Sigmoid colon (tissue), 7 donors: ENCODE results near the gene MRPL37. TPM values are rescaled to one million over a fixed set of nuclear protein-coding genes. Genes with fewer than 3 reads are reported as not detected.

Experiments used
- DNase-seq: peaks from one replicate; pipeline ENCODE4 v3.0.0-alpha.2; 2019
- H3K27ac ChIP-seq, 4 donors: fragments of 200-600 bp; sonication (generic); one replicate each; pipeline ENCODE4 v1.5.1; 2016 to 2019; ENCODE audit warnings: mild to moderate bottlenecking in 1 of 4
- H3K27me3 ChIP-seq, 3 donors: fragments of 200-600 bp; sonication (generic); one replicate each; pipeline ENCODE4 v1.5.1; 2019; ENCODE audit warnings: mild to moderate bottlenecking in 1 of 3
- H3K36me3 ChIP-seq, 4 donors: fragments of 200-600 bp; sonication (generic); one replicate each; pipeline ENCODE4 v1.5.1; 2016 to 2019
- H3K4me1 ChIP-seq, 4 donors: fragments of 200-600 bp; sonication (generic); one replicate each; pipeline ENCODE4 v1.5.1; 2017 to 2019
- H3K4me3 ChIP-seq, 4 donors: fragments of 200-600 bp; sonication (generic); one replicate each; pipeline ENCODE4 v1.5.1; 2017 to 2019; ENCODE audit warnings: mild to moderate bottlenecking in 2 of 4, moderate library complexity in 1 of 4
- H3K9me3 ChIP-seq, 4 donors: fragments of 200-600 bp in 3 of 4; sonication (generic) in 3 of 4; one replicate each; pipeline versions ENCODE4 v1.5.1 to v1.6.1; 2013 to 2019
- EP300 ChIP-seq, 4 donors: sonication (generic); formaldehyde crosslinking; IDR thresholded peaks; one replicate each; pipeline ENCODE4 v1.6.1; 2017; ENCODE audit warnings: antibody characterized with exemption in 4 of 4
- POLR2A ChIP-seq, 2 donors: fragments of 450-650 bp; IDR thresholded peaks; one replicate each; pipeline ENCODE4 v1.6.1; 2016; ENCODE audit warnings: antibody characterized with exemption in 2 of 2, mild to moderate bottlenecking in 2 of 2, moderate library complexity in 2 of 2
- POLR2AphosphoS5 ChIP-seq, 4 donors: sonication (generic); formaldehyde crosslinking; IDR thresholded peaks; one replicate each; pipeline ENCODE4 v1.6.1; 2017; ENCODE audit warnings: antibody characterized with exemption in 4 of 4
- WGBS, 2 donors: extraction: QIAGEN DNeasy Blood & Tissue Kit; methylation state at CpG; one replicate each; pipeline ENCODE4 v1.1.7; 2013; 5-methylcytosine and 5-hydroxymethylcytosine counted together
- intact Hi-C: fragments of 100-400 bp; cut with DNase I; formaldehyde crosslinking; loops from one replicate; pipeline ENCODE4 v1.15.1; 2023
- polyA plus RNA-seq, 3 donors: library from polyadenylated mRNA; stranded (reverse); fragments of 200-250 nt; gene quantifications; one replicate each; pipeline ENCODE4 v1.2.3, GENCODE V29; 2013
- total RNA-seq, 4 donors: library from RNA; depleted of rRNA; stranded (reverse); fragments of >200 nt; gene quantifications; one replicate each; pipeline ENCODE4 v1.1.0, GENCODE V29; 2016
- TF ChIP-seq, protein P1 (sequence below), 4 experiments: fragments of 450-650 bp in 3 of 4; fragments of 200-600 bp in 1 of 4; IDR thresholded peaks; one replicate each; pipeline ENCODE4 v1.5.1; 2016 to 2019; ENCODE audit warnings: antibody characterized with exemption in 4 of 4, mild to moderate bottlenecking in 3 of 4, moderate library complexity in 2 of 4
- donor health status: healthy with polysubstance abuse.
- donor health status: Bipolar disorder and iron deficiency.
- donor health status: healthy.

MRPL37 gene
- total and polyA plus RNA-seq, 7 donors = 40.7 to 80.2 (median 59.2) TPM

DNA sequence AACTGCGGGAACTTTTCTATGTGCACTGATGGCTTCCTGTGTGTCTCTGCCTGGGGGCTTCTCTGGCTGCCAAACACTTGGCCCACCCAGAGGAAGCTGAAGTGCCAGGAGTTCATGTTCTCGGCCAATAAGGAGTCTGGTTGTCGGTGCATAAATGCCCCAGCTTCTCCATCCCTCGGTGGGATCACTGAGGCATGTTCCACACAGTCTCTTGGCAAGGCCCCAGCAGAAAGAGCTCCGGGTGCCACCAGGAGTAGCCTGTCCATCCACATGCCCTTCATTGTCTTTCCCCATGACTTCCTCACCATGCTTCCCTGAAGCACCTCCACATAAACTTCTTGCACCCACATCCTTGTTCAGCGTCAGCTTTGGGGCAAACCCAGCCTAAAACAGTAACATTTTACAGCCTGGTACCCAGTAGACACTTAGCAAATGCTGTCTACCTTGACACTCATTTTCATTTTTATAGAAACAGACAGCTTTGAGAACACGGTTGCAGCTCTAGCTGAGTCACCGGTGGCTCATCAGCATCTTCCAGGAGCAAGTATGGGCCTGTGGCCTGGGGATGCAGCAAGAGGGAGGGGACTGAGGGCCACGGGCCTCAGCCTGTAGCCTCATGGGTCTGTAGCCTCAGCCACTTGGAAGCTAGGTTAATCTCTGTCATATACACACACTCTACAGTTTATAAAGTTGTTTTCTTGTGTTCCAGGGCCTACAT, 32.4 kb upstream of the MRPL37 start:
- no peak for DNase-seq
- H3K27ac ChIP-seq = no peak overlapping the region
- WGBS, 2 donors = 91% methylated on average over 9 of the region's 9 CpGs
- no peak overlapping the region for H3K4me3 ChIP-seq
- H3K36me3 ChIP-seq = no peaks in the 10 kb centered on the region
- no peaks in the 10 kb centered on the region for H3K4me1 ChIP-seq
- intact Hi-C loops = no loop called here
- TF ChIP-seq, protein P1, sequence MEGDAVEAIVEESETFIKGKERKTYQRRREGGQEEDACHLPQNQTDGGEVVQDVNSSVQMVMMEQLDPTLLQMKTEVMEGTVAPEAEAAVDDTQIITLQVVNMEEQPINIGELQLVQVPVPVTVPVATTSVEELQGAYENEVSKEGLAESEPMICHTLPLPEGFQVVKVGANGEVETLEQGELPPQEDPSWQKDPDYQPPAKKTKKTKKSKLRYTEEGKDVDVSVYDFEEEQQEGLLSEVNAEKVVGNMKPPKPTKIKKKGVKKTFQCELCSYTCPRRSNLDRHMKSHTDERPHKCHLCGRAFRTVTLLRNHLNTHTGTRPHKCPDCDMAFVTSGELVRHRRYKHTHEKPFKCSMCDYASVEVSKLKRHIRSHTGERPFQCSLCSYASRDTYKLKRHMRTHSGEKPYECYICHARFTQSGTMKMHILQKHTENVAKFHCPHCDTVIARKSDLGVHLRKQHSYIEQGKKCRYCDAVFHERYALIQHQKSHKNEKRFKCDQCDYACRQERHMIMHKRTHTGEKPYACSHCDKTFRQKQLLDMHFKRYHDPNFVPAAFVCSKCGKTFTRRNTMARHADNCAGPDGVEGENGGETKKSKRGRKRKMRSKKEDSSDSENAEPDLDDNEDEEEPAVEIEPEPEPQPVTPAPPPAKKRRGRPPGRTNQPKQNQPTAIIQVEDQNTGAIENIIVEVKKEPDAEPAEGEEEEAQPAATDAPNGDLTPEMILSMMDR (IDR thresholded peaks at IDR 0.05) = no peak
- TF ChIP-seq POLR2A (IDR thresholded peaks at IDR 0.05) (no peak), POLR2AphosphoS5 (IDR thresholded peaks at IDR 0.05) (no peak), EP300 (IDR thresholded peaks at IDR 0.05) (no peak)
- no peaks in the 10 kb centered on the region for H3K27me3 ChIP-seq
- H3K9me3 ChIP-seq = no peaks in the 10 kb centered on the region

DNA sequence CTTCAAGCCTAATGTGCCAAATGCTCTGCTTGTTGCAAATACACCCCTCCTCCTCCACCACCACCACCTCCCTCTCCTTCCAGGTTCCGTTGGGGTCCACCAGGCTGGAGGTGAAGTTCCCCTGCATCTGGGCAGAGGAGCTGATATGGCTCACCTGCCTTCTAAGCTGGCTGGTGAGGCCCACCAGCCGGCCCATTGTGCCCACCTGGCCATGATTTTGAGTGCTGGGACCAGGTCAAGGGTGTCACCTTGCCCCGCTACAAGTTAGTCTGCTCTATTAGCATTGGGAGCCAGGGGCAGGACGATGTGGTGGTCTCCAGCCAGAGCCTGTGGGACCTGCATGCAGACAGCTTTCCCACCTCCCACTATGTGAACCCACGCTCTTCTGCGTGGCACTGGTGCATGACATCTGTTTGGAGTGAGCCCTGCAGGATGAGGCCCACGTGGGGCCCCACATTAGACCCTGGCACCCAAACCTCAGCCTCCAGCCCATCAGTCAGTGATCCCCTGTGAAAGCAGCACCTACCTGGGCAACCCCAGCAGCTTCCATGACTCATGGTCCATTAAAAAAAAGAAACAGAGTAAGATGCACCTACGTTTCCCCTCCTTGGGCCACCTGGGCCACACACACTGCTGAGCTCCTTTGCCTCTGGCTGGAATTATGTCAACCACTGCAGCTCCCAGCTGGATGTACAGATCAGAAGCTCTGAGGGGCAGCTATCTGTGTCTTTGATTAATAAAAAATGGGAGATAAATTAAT, 31.6 kb upstream of the MRPL37 start:
- Histone ChIP-seq H3K4me1 (no peaks in the 10 kb centered on the region), H3K27me3 (no peaks in the 10 kb centered on the region), H3K9me3 (no peaks in the 10 kb centered on the region), H3K36me3 (no peaks in the 10 kb centered on the region), H3K4me3 (no peak overlapping the region), H3K27ac (no peak overlapping the region)
- DNase-seq = no peak
- intact Hi-C loops = no loop called here
- no peak for TF ChIP-seq POLR2A (IDR thresholded peaks at IDR 0.05)
- TF ChIP-seq, protein P1 (IDR thresholded peaks at IDR 0.05) = no peak
- WGBS, 2 donors = 84 to 91% methylated on average over 8 of the region's 8 CpGs

DNA sequence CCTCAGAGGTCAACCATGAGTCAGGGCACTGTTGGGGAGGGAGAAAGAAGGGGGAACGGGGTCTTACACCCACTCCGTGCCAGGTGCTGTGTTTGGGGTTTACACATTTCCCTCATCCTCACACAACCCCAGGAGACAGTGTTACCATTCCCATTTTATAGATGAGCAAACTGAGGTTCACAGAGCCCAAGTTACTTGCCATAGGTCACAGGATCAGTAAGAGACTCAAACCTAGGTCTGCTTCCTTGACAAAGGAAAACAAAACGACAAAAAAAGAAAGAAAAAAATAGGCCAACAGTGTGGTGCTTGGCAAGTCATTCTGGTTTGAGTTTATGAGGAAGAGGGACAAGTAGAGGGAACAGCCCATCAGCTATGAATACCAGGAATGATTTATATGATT, 30.9 kb upstream of the MRPL37 start:
- no peak for DNase-seq
- Histone ChIP-seq H3K36me3 (peaks cover 0 to 4% (median 0%) of the 10 kb centered on the region in 4 donors), H3K27ac (no peak overlapping the region), H3K4me1 (no peaks in the 10 kb centered on the region), H3K9me3 (no peaks in the 10 kb centered on the region), H3K27me3 (no peaks in the 10 kb centered on the region), H3K4me3 (no peak overlapping the region)
- WGBS, 2 donors = 67 to 82% methylated on average over 3 of the region's 3 CpGs
- intact Hi-C loops = no loop called here
- no peak for TF ChIP-seq EP300 (IDR thresholded peaks at IDR 0.05)
- no peak for TF ChIP-seq POLR2AphosphoS5 (IDR thresholded peaks at IDR 0.05)
- no peak for TF ChIP-seq POLR2A (IDR thresholded peaks at IDR 0.05)
- TF ChIP-seq, protein P1 (IDR thresholded peaks at IDR 0.05) = no peak

DNA sequence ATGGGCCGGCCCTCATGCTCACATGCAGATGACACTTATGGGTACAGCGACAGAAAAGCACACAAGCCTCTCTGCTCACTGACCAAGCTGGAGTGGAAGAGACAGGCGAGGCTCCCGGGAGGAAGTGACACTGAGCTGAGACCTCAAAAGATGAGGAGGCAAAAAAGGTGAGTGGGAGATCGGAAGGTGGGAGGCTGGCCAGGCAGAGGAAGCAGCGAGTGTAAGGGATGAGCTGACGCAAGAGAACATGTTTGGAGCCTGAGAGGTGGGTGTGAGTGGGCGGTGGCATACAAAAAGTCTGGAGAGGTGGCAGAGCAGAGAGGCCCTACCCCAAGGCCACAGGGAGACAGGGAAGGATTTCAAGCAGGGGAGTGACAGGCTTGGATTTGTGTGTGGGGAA, 29.0 kb upstream of the MRPL37 start:
- WGBS, 2 donors = 81 to 85% methylated on average over 8 of the region's 8 CpGs
- Histone ChIP-seq H3K36me3 (peaks cover 0 to 10% (median 0%) of the 10 kb centered on the region in 4 donors), H3K4me3 (no peak overlapping the region), H3K27me3 (no peaks in the 10 kb centered on the region), H3K9me3 (no peaks in the 10 kb centered on the region), H3K4me1 (no peaks in the 10 kb centered on the region), H3K27ac (no peak overlapping the region)
- no peak for DNase-seq
- intact Hi-C loops = no loop called here
- no peak for TF ChIP-seq EP300 (IDR thresholded peaks at IDR 0.05)
- TF ChIP-seq POLR2AphosphoS5 (IDR thresholded peaks at IDR 0.05) = no peak
- TF ChIP-seq POLR2A (IDR thresholded peaks at IDR 0.05) = no peak
- TF ChIP-seq, protein P1 (IDR thresholded peaks at IDR 0.05) = no peak
